NCI-H2029 (cell line): ENCODE data around the gene AK3.
A peak's percentile ranks its signal among the peaks of the same experiment; 100 is the strongest.
"Not testable (repeated sequence)": the region's sequence is repeated elsewhere in the genome, so short reads cannot be mapped to it uniquely, and the experiment has no call there.

Experiments used
- DNase-seq: peaks from one replicate; lab custom pipeline; 2025; lab: John Stamatoyannopoulos, UW

Gene AK3

GRCh38 chr9:4665357-4665756 is 75.6 kb downstream of the AK3 start:
- DNase-seq: peak; percentile 50

GRCh38 chr9:4663956-4664355 is 77.0 kb downstream of the AK3 start:
- DNase-seq: no peak

GRCh38 chr9:4662989-4663792 is 77.8 kb downstream of the AK3 start:
- peak; percentile 31 for DNase-seq

- peak; percentile 79 for DNase-seq
Measured at GRCh38 chr9:4662108-4662988, 78.7 kb downstream of the AK3 start, which contains the start of gene PLPP6. Gene PLPP6, plus strand, starts transcription at chr9:4662294. Its CDS starts 82 bp downstream, at chr9:4662376.

GRCh38 chr9:4661611-4662010 is 79.4 kb downstream of the AK3 start:
- DNase-seq: no peak

GRCh38 chr9:4661165-4661564 is 79.8 kb downstream of the AK3 start:
- no peak for DNase-seq

GRCh38 chr9:4660665-4661064 is 80.3 kb downstream of the AK3 start:
- DNase-seq: not testable (repeated sequence)
